Measurements from ENCODE around the gene LAMB3.

DNA sequence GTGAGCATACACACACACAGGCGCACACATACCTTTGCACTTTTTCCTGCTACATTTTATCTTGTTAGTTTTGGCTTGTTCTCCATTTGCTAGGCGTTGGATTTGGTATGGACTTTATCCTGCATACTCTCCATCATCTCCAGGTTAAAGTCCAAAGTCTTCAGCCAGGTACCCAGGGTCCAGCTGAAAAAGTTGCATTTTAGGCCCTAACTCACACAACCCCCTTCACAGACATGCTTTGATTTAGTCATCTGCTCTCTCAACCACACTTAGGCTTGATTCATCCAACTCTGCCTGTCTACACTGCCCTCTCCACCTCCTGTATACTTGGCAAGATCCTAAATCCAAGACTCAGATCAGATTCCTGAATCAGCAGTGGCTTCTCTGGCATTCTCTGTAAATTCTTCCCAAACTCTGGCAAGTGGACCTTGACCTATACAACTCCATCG lies 10.7 kb upstream of the LAMB3 start:
- TF ChIP-seq CTCF (IDR thresholded peaks at IDR 0.05) (no peak), EZH2phosphoT487 (IDR thresholded peaks at IDR 0.05) (no peak), EZH2 (IDR thresholded peaks at IDR 0.05) (no peak)
